Rectal smooth muscle tissue (tissue), 1 donor: ENCODE measurements around the gene CCDC60.

Experiments
- H3K27ac ChIP-seq: one replicate; pipeline ENCODE4 v1.7.0; 2013; ENCODE audit warnings: low read depth, low read length, inconsistent platforms
- H3K27me3 ChIP-seq: one replicate; pipeline ENCODE4 v1.7.0; 2013; ENCODE audit warnings: low read length; ENCODE audit not compliant: control insufficient read depth, insufficient read depth
- H3K36me3 ChIP-seq: one replicate; pipeline ENCODE4 v1.7.0; 2013; ENCODE audit warnings: low read length; ENCODE audit not compliant: control insufficient read depth, insufficient read depth
- H3K4me1 ChIP-seq: one replicate; pipeline ENCODE4 v1.7.0; 2013; ENCODE audit warnings: low read length; ENCODE audit not compliant: control insufficient read depth, insufficient read depth
- H3K4me3 ChIP-seq: one replicate; pipeline ENCODE4 v1.7.0; 2013; ENCODE audit warnings: low read length
- H3K9ac ChIP-seq: one replicate; pipeline ENCODE4 v1.7.0; 2013; ENCODE audit warnings: low read length

CCDC60 gene

DNA sequence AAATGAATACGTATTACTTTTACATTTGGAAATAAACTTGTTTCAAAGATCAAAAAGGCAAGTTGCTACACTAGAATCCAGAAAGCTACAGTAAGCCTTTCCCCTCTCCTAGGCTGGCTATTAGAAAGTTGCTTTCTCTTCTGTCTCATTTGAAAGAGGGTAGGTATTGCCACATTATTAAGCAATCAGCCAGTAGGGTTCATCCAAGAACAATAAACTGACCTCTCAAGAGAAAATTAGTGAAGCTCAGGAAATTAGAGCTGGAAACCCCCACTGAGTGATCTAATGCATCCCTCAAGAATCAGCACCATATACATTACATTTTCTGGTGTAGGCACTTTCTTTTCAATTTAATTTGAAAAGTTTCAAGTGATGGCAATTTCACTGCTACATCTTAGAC is 254.6 kb downstream of the CCDC60 start:
- H3K4me1 ChIP-seq, result no peaks in the 10 kb centered on the region
- H3K9ac ChIP-seq, result no peak overlapping the region
- no peak overlapping the region for H3K4me3 ChIP-seq
- H3K36me3 ChIP-seq, result no peaks in the 10 kb centered on the region
- no peak overlapping the region for H3K27ac ChIP-seq
- peaks cover 5% of the 10 kb centered on the region for H3K27me3 ChIP-seq

DNA sequence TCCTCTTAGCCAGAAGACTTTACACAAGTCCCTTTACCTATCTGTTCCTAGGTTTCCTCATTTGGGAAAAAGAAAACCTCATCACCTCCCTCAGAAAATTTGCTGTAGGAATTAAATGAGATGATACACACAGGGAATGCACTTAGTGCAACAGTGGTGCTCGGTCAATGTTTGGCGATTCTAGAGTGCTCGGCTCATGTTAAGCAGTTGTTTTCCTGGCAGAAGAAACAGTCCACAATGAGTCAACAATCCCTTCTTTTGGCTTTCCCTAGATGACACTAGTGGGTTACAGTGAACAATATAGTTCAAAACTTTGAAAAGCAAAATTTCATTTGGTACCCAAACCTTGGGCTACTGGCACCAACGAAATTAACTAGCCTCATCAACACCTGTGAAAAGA is 255.1 kb downstream of the CCDC60 start:
- H3K4me3 ChIP-seq, result no peak overlapping the region
- peaks cover 5% of the 10 kb centered on the region for H3K27me3 ChIP-seq
- no peak overlapping the region for H3K9ac ChIP-seq
- no peaks in the 10 kb centered on the region for H3K36me3 ChIP-seq
- no peaks in the 10 kb centered on the region for H3K4me1 ChIP-seq
- H3K27ac ChIP-seq, result no peak overlapping the region
